ENCODE data around the gene DDAH2. TPM values are rescaled to one million over a fixed set of nuclear protein-coding genes. Genes with fewer than 3 reads are reported as not detected.
A peak's percentile ranks its signal among the peaks of the same experiment; 100 is the strongest.

The DDAH2 gene
- total RNA-seq, 6 donors from 2014 or later = 46.6 to 157 (median 83.7) TPM

- Histone ChIP-seq H3K4me3 (peak within 1 kb of the TSS; percentile 41 to 60 (median 54)), H3K9me3 (no peaks in the 10 kb centered on the region), H3K36me3 (peaks cover 0 to 11% (median 0%) of the 10 kb centered on the region in 4 donors), H3K27ac (peak within 1 kb of the TSS; percentile 50 to 88 (median 68)), H3K4me1 (peaks cover 12 to 17% (median 14%) of the 10 kb centered on the region in 4 donors), H3K27me3 (no peaks in the 10 kb centered on the region)
- DNase-seq (peak in 1 of 2 donors; percentile 93), ATAC-seq (ENCODE audit: low FRiP score in 2 of 2) (peak; percentile 88 to 94)
- WGBS, 2 donors = 12 to 13% methylated on average over 17 of the region's 17 CpGs
- TF ChIP-seq POLR2A (IDR thresholded peaks at IDR 0.05) (no peak), POLR2AphosphoS5 (IDR thresholded peaks at IDR 0.05) (peak; percentile 34 to 50), EP300 (IDR thresholded peaks at IDR 0.05) (no peak), CTCF (IDR thresholded peaks at IDR 0.05) (peak; percentile 58 to 88 (median 70))
These were observed 48.6 kb downstream of the DDAH2 start, which contains the start of gene LY6G5C for GRCh38 chr6:31680226-31681134. TSS of gene LY6G5C (minus strand) at chr6:31681067. CDS start at chr6:31680373, 694 bp downstream.

DNA sequence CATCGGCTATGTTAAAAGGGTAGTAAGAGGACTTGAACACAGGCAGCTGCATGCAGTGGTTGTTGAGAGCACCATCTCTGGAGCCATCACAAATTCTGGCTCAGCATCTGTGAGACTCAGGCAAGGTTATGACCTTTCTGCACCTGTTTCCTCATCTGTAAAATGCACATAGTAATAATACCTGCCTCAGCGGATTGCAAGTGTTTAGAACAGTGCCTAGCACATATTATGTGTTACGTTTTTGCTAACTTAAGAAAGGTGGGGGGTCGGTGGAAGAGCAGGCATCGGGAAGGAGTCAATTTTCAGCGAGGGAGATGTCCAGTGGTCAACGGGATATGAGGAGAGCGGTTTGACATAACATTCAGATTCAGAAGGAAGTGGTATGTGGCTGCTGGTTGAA lies 51.1 kb downstream of the DDAH2 start:
- ATAC-seq (ENCODE audit: low FRiP score in 2 of 2) (no peak), DNase-seq (no peak)
- H3K4me3 ChIP-seq = no peak overlapping the region
- H3K27me3 ChIP-seq = no peaks in the 10 kb centered on the region
- 70 to 73% methylated on average over 8 of the region's 8 CpGs for WGBS, 2 donors
- peaks cover 12 to 17% (median 14%) of the 10 kb centered on the region in 4 donors for H3K4me1 ChIP-seq
- H3K36me3 ChIP-seq = peaks cover 0 to 15% (median 7%) of the 10 kb centered on the region in 4 donors
- no peak overlapping the region for H3K27ac ChIP-seq
- TF ChIP-seq POLR2A (IDR thresholded peaks at IDR 0.05) (no peak), EP300 (IDR thresholded peaks at IDR 0.05) (no peak), POLR2AphosphoS5 (IDR thresholded peaks at IDR 0.05) (no peak), CTCF (IDR thresholded peaks at IDR 0.05) (no peak)
- no peaks in the 10 kb centered on the region for H3K9me3 ChIP-seq

Small RNA genes within 50 kb of the gene (small RNA-seq; reads per million reads assigned to genes)
- 0 reads per million in 4 donors for gene LY6G6D
- gene MIR4646 = 0 reads per million in 4 donors
- 0 reads per million in 4 donors for gene MSH5-SAPCD1
- gene RF00019 = 0 reads per million in 4 donors
- gene RNU6-850P = 0 reads per million in 4 donors
- 0 reads per million in 4 donors for gene SAPCD1

Other genes with a start within 250 kb of the DDAH2 start
- gene MICB, start 231.2 kb downstream of the DDAH2 start, total RNA-seq = 10 to 100 TPM in 4 of 6 donors, 1 to 10 TPM in 2; 4.9 to 14.4 (median 11.3) TPM
- not detected for gene MCCD1, start 200.3 kb downstream of the DDAH2 start, total RNA-seq
- gene DDX39B, start 187.3 kb downstream of the DDAH2 start, total RNA-seq = 100 to 1,000 TPM; 201 to 541 (median 270) TPM
- gene ATP6V1G2, start 182.7 kb downstream of the DDAH2 start, total RNA-seq = 1 to 10 TPM in 4 of 6 donors, under 1 TPM in 2; 0.55 to 2.0 (median 1.1) TPM
- gene NFKBIL1, start 181.7 kb downstream of the DDAH2 start, total RNA-seq = 10 to 100 TPM; 18.2 to 45.1 (median 23.8) TPM
- 1 to 10 TPM in 2 of 6 donors, not detected in 4; 1.6 to 1.8 TPM for gene LTA, start 157.0 kb downstream of the DDAH2 start, total RNA-seq
- 1 to 10 TPM in 5 of 6 donors, under 1 TPM in 1; 0.33 to 6.6 (median 2.9) TPM for gene TNF, start 153.7 kb downstream of the DDAH2 start, total RNA-seq
- 10 to 100 TPM in 1 of 6 donors, 1 to 10 TPM in 2, not detected in 3; 1.3 to 18.7 (median 8.2) TPM for gene LTB, start 146.9 kb downstream of the DDAH2 start, total RNA-seq
- gene LST1, start 143.0 kb downstream of the DDAH2 start, total RNA-seq = 100 to 1,000 TPM in 1 of 6 donors, 10 to 100 TPM in 3, 1 to 10 TPM in 2; 7.7 to 132 (median 33.5) TPM
- gene NCR3, start 136.3 kb downstream of the DDAH2 start, total RNA-seq = 1 to 10 TPM in 1 of 6 donors, under 1 TPM in 3, not detected in 2; 0.54 to 2.0 (median 0.70) TPM
- 100 to 1,000 TPM in 1 of 6 donors, 10 to 100 TPM in 5; 18.5 to 106 (median 79.7) TPM for gene AIF1, start 114.1 kb downstream of the DDAH2 start, total RNA-seq
- gene PRRC2A, start 108.6 kb downstream of the DDAH2 start, total RNA-seq = 100 to 1,000 TPM in 4 of 6 donors, 10 to 100 TPM in 2; 80.1 to 154 (median 125) TPM
- 100 to 1,000 TPM; 190 to 421 (median 294) TPM for gene BAG6, start 76.6 kb downstream of the DDAH2 start, total RNA-seq
- gene APOM, start 73.4 kb downstream of the DDAH2 start, total RNA-seq = 1 to 10 TPM in 5 of 6 donors, under 1 TPM in 1; 0.89 to 4.3 (median 2.1) TPM
- gene C6orf47, start 68.5 kb downstream of the DDAH2 start, total RNA-seq = 10 to 100 TPM; 25.0 to 30.1 (median 28.4) TPM
- gene GPANK1, start 64.3 kb downstream of the DDAH2 start, total RNA-seq = 10 to 100 TPM; 12.0 to 45.1 (median 16.6) TPM
- 100 to 1,000 TPM; 105 to 172 (median 130) TPM for gene CSNK2B, start 63.2 kb downstream of the DDAH2 start, total RNA-seq
- 10 to 100 TPM in 4 of 6 donors, 1 to 10 TPM in 2; 6.7 to 22.0 (median 12.3) TPM for gene LY6G5B, start 59.3 kb downstream of the DDAH2 start, total RNA-seq
- gene LY6G5C, start 48.2 kb downstream of the DDAH2 start, total RNA-seq = 1 to 10 TPM in 4 of 6 donors, not detected in 2; 1.8 to 4.4 (median 3.1) TPM
- gene ABHD16A, start 26.0 kb downstream of the DDAH2 start, total RNA-seq = 10 to 100 TPM; 42.1 to 62.5 (median 51.6) TPM
- 1 to 10 TPM in 4 of 6 donors, under 1 TPM in 2; 0.63 to 9.4 (median 1.7) TPM for gene LY6G6F, start 22.4 kb downstream of the DDAH2 start, total RNA-seq
- not detected for gene LY6G6D, start 14.0 kb downstream of the DDAH2 start, total RNA-seq
- under 1 TPM in 1 of 6 donors, not detected in 5; 0.23 TPM for gene LY6G6C, start 7.6 kb downstream of the DDAH2 start, total RNA-seq
- 1 to 10 TPM in 3 of 6 donors, under 1 TPM in 2, not detected in 1; 0.30 to 4.1 (median 1.2) TPM for gene MPIG6B, start 5.9 kb downstream of the DDAH2 start, total RNA-seq
- gene CLIC1, start 7.2 kb upstream of the DDAH2 start, total RNA-seq = 100 to 1,000 TPM; 138 to 497 (median 277) TPM
- gene MSH5, start 10.7 kb upstream of the DDAH2 start, total RNA-seq = 10 to 100 TPM in 4 of 6 donors, 1 to 10 TPM in 2; 7.3 to 52.4 (median 13.1) TPM
- 10 to 100 TPM in 1 of 6 donors, 1 to 10 TPM in 5; 1.1 to 15.7 (median 5.3) TPM for gene SAPCD1, start 33.4 kb upstream of the DDAH2 start, total RNA-seq
- gene VWA7, start 48.0 kb upstream of the DDAH2 start, total RNA-seq = 1 to 10 TPM; 4.0 to 7.4 (median 6.6) TPM
- 10 to 100 TPM; 21.2 to 67.8 (median 39.7) TPM for gene VARS1, start 66.5 kb upstream of the DDAH2 start, total RNA-seq
- 10 to 100 TPM in 5 of 6 donors, 1 to 10 TPM in 1; 5.0 to 44.9 (median 20.9) TPM for gene LSM2, start 77.7 kb upstream of the DDAH2 start, total RNA-seq
- 1 to 10 TPM in 5 of 6 donors, under 1 TPM in 1; 0.89 to 3.1 (median 2.0) TPM for gene HSPA1L, start 86.0 kb upstream of the DDAH2 start, total RNA-seq
- 100 to 1,000 TPM in 5 of 6 donors, 10 to 100 TPM in 1; 80.7 to 236 (median 144) TPM for gene HSPA1A, start 86.2 kb upstream of the DDAH2 start, total RNA-seq
- gene HSPA1B, start 98.4 kb upstream of the DDAH2 start, total RNA-seq = 100 to 1,000 TPM in 5 of 6 donors, 10 to 100 TPM in 1; 92.2 to 177 (median 127) TPM
- 10 to 100 TPM; 28.3 to 90.3 (median 64.6) TPM for gene NEU1, start 133.5 kb upstream of the DDAH2 start, total RNA-seq
- 10 to 100 TPM; 19.1 to 84.2 (median 42.0) TPM for gene SLC44A4, start 149.7 kb upstream of the DDAH2 start, total RNA-seq
- gene EHMT2, start 168.4 kb upstream of the DDAH2 start, total RNA-seq = 10 to 100 TPM; 23.6 to 57.3 (median 41.7) TPM
- 1 to 10 TPM; 1.0 to 7.5 (median 2.2) TPM for gene ZBTB12, start 172.8 kb upstream of the DDAH2 start, total RNA-seq
- gene C2, start 198.4 kb upstream of the DDAH2 start, total RNA-seq = 100 to 1,000 TPM; 119 to 322 (median 233) TPM
- gene CFB, start 216.8 kb upstream of the DDAH2 start, total RNA-seq = 100 to 1,000 TPM in 1 of 6 donors, 10 to 100 TPM in 5; 15.0 to 199 (median 58.1) TPM
- gene NELFE, start 229.7 kb upstream of the DDAH2 start, total RNA-seq = 10 to 100 TPM; 42.8 to 84.2 (median 63.0) TPM
- 100 to 1,000 TPM in 1 of 6 donors, 10 to 100 TPM in 5; 27.7 to 172 (median 58.6) TPM for gene SKIC2, start 229.9 kb upstream of the DDAH2 start, total RNA-seq
- gene DXO, start 242.8 kb upstream of the DDAH2 start, total RNA-seq = 10 to 100 TPM; 14.1 to 40.9 (median 19.3) TPM